ENCODE measurements around the gene WEE2. TPM values are rescaled to one million over a fixed set of nuclear protein-coding genes. Genes with fewer than 3 reads are reported as not detected.

WEE2 gene
- total RNA-seq, 1 donor from 2014 or later = not detected

GRCh38 chr7:141709749-141710148 lies 1.6 kb downstream of the WEE2 start:
- H3K9me3 ChIP-seq (ENCODE audit: control insufficient read depth in 3 of 3, low read length in 3 of 3) = no peaks in the 10 kb centered on the region
- H3K36me3 ChIP-seq (ENCODE audit: control insufficient read depth in 3 of 3, insufficient read depth in 3 of 3, low read length in 3 of 3) = no peaks in the 10 kb centered on the region
- H3K4me1 ChIP-seq (ENCODE audit: control insufficient read depth in 3 of 3, insufficient read depth in 3 of 3, low read length in 3 of 3) = peaks cover 0 to 6% (median 5%) of the 10 kb centered on the region in 3 donors
- no peak overlapping the region for H3K9ac ChIP-seq (ENCODE audit: low read depth in 1 of 3, low read length in 3 of 3)
- no peak overlapping the region for H3K4me3 ChIP-seq (ENCODE audit: low read length in 3 of 3)
- H3K27me3 ChIP-seq (ENCODE audit: control insufficient read depth in 3 of 3, insufficient read depth in 3 of 3, low read length in 3 of 3) = no peaks in the 10 kb centered on the region
- no peak overlapping the region for H3K27ac ChIP-seq (ENCODE audit: low read depth, low read length)

DNA sequence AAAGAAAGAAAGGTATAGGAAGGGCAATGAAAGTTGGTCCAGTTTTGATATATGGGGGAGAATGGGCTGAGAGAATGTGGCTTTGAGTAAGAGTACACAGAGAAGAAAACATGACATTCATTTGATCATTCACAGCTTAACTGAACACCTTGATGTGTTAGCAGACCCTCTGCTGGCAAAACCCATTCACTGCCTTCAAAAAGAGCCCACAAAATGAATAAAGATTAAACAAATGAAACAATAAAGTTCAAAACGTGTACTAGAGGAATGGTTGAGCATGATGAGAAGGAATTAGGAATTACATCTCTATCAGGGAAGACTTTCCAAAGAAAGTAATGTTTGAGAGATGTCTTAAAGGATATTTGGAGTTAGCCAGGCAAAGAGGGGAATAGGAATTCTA lies 2.1 kb downstream of the WEE2 start:
- Histone ChIP-seq H3K27me3 (ENCODE audit: control insufficient read depth in 3 of 3, insufficient read depth in 3 of 3, low read length in 3 of 3) (no peaks in the 10 kb centered on the region), H3K9ac (ENCODE audit: low read depth in 1 of 3, low read length in 3 of 3) (no peak overlapping the region), H3K9me3 (ENCODE audit: control insufficient read depth in 3 of 3, low read length in 3 of 3) (no peaks in the 10 kb centered on the region), H3K27ac (ENCODE audit: low read depth, low read length) (no peak overlapping the region), H3K4me3 (ENCODE audit: low read length in 3 of 3) (no peak overlapping the region), H3K36me3 (ENCODE audit: control insufficient read depth in 3 of 3, insufficient read depth in 3 of 3, low read length in 3 of 3) (no peaks in the 10 kb centered on the region), H3K4me1 (ENCODE audit: control insufficient read depth in 3 of 3, insufficient read depth in 3 of 3, low read length in 3 of 3) (peaks cover 0 to 6% (median 5%) of the 10 kb centered on the region in 3 donors)

DNA sequence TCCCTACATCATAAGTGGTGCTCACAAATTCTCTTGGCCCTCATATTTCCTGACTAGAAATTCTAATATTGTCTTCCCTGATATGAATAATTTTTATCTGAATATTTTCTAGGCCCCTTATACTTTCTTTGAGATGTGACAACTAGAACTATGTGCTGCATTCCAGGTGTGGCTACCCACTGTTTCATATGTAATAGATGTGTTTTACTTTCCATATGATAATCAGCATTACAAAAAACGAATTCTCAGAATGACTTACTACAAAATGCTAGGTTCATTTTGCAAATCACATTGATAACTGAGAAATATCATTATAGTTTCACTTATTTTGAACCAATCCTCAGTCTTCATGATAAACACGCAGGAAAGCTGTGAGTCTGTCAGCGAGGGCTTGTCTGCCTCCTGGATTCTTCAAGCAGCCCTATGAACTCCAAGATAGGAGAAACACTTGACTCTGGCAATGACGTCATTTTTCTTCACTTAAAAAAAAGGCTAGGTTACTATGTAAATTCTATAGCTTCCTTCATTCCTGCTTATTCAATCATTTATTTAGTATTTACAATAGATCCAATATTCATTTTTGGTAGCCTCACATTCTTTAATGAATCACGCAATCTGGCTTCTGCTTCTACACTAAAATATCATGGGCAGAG lies 4.6 kb downstream of the WEE2 start:
- H3K9me3 ChIP-seq (ENCODE audit: control insufficient read depth in 3 of 3, low read length in 3 of 3) = no peaks in the 10 kb centered on the region
- peaks cover 0 to 6% (median 5%) of the 10 kb centered on the region in 3 donors for H3K4me1 ChIP-seq (ENCODE audit: control insufficient read depth in 3 of 3, insufficient read depth in 3 of 3, low read length in 3 of 3)
- no peaks in the 10 kb centered on the region for H3K27me3 ChIP-seq (ENCODE audit: control insufficient read depth in 3 of 3, insufficient read depth in 3 of 3, low read length in 3 of 3)
- H3K9ac ChIP-seq (ENCODE audit: low read depth in 1 of 3, low read length in 3 of 3) = no peak overlapping the region
- H3K4me3 ChIP-seq (ENCODE audit: low read length in 3 of 3) = no peak overlapping the region
- no peak overlapping the region for H3K27ac ChIP-seq (ENCODE audit: low read depth, low read length)
- H3K36me3 ChIP-seq (ENCODE audit: control insufficient read depth in 3 of 3, insufficient read depth in 3 of 3, low read length in 3 of 3) = no peaks in the 10 kb centered on the region

DNA sequence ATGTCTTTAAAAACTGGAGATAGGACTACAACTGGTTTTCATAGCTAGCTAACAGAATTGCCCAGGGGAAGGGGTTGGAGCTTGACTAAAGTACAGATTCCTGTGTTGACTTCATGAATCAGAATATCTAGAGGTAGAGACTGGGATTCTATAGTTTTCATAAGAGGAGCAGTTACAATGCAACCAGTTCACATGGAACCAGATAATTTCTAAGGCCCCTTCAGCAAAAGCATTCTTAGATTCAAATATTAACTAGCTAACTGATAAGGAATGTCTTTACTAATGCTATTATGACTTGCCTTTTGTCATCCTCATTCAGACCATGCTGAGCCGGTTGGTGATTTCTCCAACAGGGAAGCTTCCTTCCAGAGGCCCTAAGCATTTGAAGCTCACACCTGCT lies 5.7 kb downstream of the WEE2 start:
- Histone ChIP-seq H3K9ac (ENCODE audit: low read depth in 1 of 3, low read length in 3 of 3) (no peak overlapping the region), H3K4me3 (ENCODE audit: low read length in 3 of 3) (no peak overlapping the region), H3K9me3 (ENCODE audit: control insufficient read depth in 3 of 3, low read length in 3 of 3) (no peaks in the 10 kb centered on the region), H3K4me1 (ENCODE audit: control insufficient read depth in 3 of 3, insufficient read depth in 3 of 3, low read length in 3 of 3) (peaks cover 0 to 6% (median 5%) of the 10 kb centered on the region in 3 donors), H3K27ac (ENCODE audit: low read depth, low read length) (no peak overlapping the region), H3K27me3 (ENCODE audit: control insufficient read depth in 3 of 3, insufficient read depth in 3 of 3, low read length in 3 of 3) (no peaks in the 10 kb centered on the region), H3K36me3 (ENCODE audit: control insufficient read depth in 3 of 3, insufficient read depth in 3 of 3, low read length in 3 of 3) (no peaks in the 10 kb centered on the region)

- H3K9me3 ChIP-seq (ENCODE audit: control insufficient read depth in 3 of 3, low read length in 3 of 3) = no peaks in the 10 kb centered on the region
- no peaks in the 10 kb centered on the region for H3K36me3 ChIP-seq (ENCODE audit: control insufficient read depth in 3 of 3, insufficient read depth in 3 of 3, low read length in 3 of 3)
- no peak overlapping the region for H3K9ac ChIP-seq (ENCODE audit: low read depth in 1 of 3, low read length in 3 of 3)
These were observed 6.4 kb downstream of the WEE2 start for GRCh38 chr7:141714571-141714970.

GRCh38 chr7:141715018-141715417 lies 6.9 kb downstream of the WEE2 start:
- H3K36me3 ChIP-seq (ENCODE audit: control insufficient read depth in 3 of 3, insufficient read depth in 3 of 3, low read length in 3 of 3) = no peaks in the 10 kb centered on the region
- H3K4me3 ChIP-seq (ENCODE audit: low read length in 3 of 3) = no peak overlapping the region
- H3K4me1 ChIP-seq (ENCODE audit: control insufficient read depth in 3 of 3, insufficient read depth in 3 of 3, low read length in 3 of 3) = peaks cover 0 to under 1% (median 0%) of the 10 kb centered on the region in 3 donors
- H3K27me3 ChIP-seq (ENCODE audit: control insufficient read depth in 3 of 3, insufficient read depth in 3 of 3, low read length in 3 of 3) = no peaks in the 10 kb centered on the region
- H3K27ac ChIP-seq (ENCODE audit: low read depth, low read length) = no peak overlapping the region
- H3K9ac ChIP-seq (ENCODE audit: low read depth in 1 of 3, low read length in 3 of 3) = no peak overlapping the region
- no peaks in the 10 kb centered on the region for H3K9me3 ChIP-seq (ENCODE audit: control insufficient read depth in 3 of 3, low read length in 3 of 3)

More at GRCh38 chr7:141714571-141714970, 6.4 kb downstream of the WEE2 start:
- Histone ChIP-seq H3K4me3 (ENCODE audit: low read length in 3 of 3) (no peak overlapping the region), H3K27ac (ENCODE audit: low read depth, low read length) (no peak overlapping the region), H3K27me3 (ENCODE audit: control insufficient read depth in 3 of 3, insufficient read depth in 3 of 3, low read length in 3 of 3) (no peaks in the 10 kb centered on the region), H3K4me1 (ENCODE audit: control insufficient read depth in 3 of 3, insufficient read depth in 3 of 3, low read length in 3 of 3) (peaks cover 0 to 5% (median 4%) of the 10 kb centered on the region in 3 donors)

- Histone ChIP-seq H3K27me3 (ENCODE audit: control insufficient read depth in 3 of 3, insufficient read depth in 3 of 3, low read length in 3 of 3) (no peaks in the 10 kb centered on the region), H3K9ac (ENCODE audit: low read depth in 1 of 3, low read length in 3 of 3) (no peak overlapping the region), H3K36me3 (ENCODE audit: control insufficient read depth in 3 of 3, insufficient read depth in 3 of 3, low read length in 3 of 3) (no peaks in the 10 kb centered on the region), H3K27ac (ENCODE audit: low read depth, low read length) (no peak overlapping the region), H3K9me3 (ENCODE audit: control insufficient read depth in 3 of 3, low read length in 3 of 3) (no peaks in the 10 kb centered on the region), H3K4me3 (ENCODE audit: low read length in 3 of 3) (no peak overlapping the region), H3K4me1 (ENCODE audit: control insufficient read depth in 3 of 3, insufficient read depth in 3 of 3, low read length in 3 of 3) (no peaks in the 10 kb centered on the region)
These were observed 7.9 kb downstream of the WEE2 start for GRCh38 chr7:141715794-141716689.

DNA sequence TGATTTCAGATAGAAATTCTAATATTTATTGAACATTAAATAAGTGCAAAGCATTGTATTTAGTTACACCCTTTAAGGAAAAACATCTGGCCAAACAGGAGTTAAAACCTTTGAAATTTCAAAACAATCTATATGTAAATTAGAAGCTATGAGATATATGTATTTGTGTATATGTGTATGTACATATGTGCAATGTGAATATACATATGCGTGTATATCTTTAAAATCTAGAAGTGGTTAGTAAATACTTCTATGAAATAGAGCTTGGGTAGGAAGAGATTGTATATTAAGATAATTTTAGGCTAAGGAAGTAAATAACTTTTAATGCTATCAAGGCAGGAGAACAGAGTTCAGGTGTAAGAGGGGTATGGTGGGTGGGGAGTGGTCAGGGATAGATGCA lies 9.3 kb downstream of the WEE2 start:
- Histone ChIP-seq H3K27me3 (ENCODE audit: control insufficient read depth in 3 of 3, insufficient read depth in 3 of 3, low read length in 3 of 3) (no peaks in the 10 kb centered on the region), H3K27ac (ENCODE audit: low read depth, low read length) (no peak overlapping the region), H3K9ac (ENCODE audit: low read depth in 1 of 3, low read length in 3 of 3) (no peak overlapping the region), H3K9me3 (ENCODE audit: control insufficient read depth in 3 of 3, low read length in 3 of 3) (no peaks in the 10 kb centered on the region), H3K4me1 (ENCODE audit: control insufficient read depth in 3 of 3, insufficient read depth in 3 of 3, low read length in 3 of 3) (no peaks in the 10 kb centered on the region), H3K4me3 (ENCODE audit: low read length in 3 of 3) (no peak overlapping the region), H3K36me3 (ENCODE audit: control insufficient read depth in 3 of 3, insufficient read depth in 3 of 3, low read length in 3 of 3) (no peaks in the 10 kb centered on the region)

- Histone ChIP-seq H3K27me3 (ENCODE audit: control insufficient read depth in 3 of 3, insufficient read depth in 3 of 3, low read length in 3 of 3) (no peaks in the 10 kb centered on the region), H3K4me1 (ENCODE audit: control insufficient read depth in 3 of 3, insufficient read depth in 3 of 3, low read length in 3 of 3) (no peaks in the 10 kb centered on the region), H3K27ac (ENCODE audit: low read depth, low read length) (no peak overlapping the region), H3K4me3 (ENCODE audit: low read length in 3 of 3) (no peak overlapping the region), H3K9me3 (ENCODE audit: control insufficient read depth in 3 of 3, low read length in 3 of 3) (no peaks in the 10 kb centered on the region), H3K36me3 (ENCODE audit: control insufficient read depth in 3 of 3, insufficient read depth in 3 of 3, low read length in 3 of 3) (no peaks in the 10 kb centered on the region), H3K9ac (ENCODE audit: low read depth in 1 of 3, low read length in 3 of 3) (no peak overlapping the region)
These were observed 14.4 kb downstream of the WEE2 start for GRCh38 chr7:141722529-141722928.

DNA sequence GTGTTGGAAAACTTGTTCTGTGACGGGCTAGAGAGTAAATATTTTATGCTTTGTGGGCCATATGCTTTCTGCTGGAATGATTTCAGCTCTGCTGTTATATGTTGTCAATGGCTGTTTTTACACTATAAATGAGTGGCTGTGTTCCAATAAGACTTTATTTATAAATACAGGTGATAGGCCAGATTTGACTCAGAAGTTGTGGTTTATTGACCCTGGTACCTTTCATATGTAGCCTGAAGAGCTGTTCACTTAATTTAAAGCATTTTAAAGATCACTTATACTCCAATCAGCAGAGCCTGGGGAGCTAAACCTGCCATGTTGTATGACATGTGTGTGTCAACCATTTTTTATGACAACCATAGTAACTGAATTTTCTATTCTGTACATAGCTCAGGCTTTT lies 20.9 kb downstream of the WEE2 start:
- no peak overlapping the region for H3K4me3 ChIP-seq (ENCODE audit: low read length in 3 of 3)
- H3K4me1 ChIP-seq (ENCODE audit: control insufficient read depth in 3 of 3, insufficient read depth in 3 of 3, low read length in 3 of 3) = no peaks in the 10 kb centered on the region
- no peak overlapping the region for H3K9ac ChIP-seq (ENCODE audit: low read depth in 1 of 3, low read length in 3 of 3)
- H3K27ac ChIP-seq (ENCODE audit: low read depth, low read length) = no peak overlapping the region
- no peaks in the 10 kb centered on the region for H3K27me3 ChIP-seq (ENCODE audit: control insufficient read depth in 3 of 3, insufficient read depth in 3 of 3, low read length in 3 of 3)
- H3K9me3 ChIP-seq (ENCODE audit: control insufficient read depth in 3 of 3, low read length in 3 of 3) = no peaks in the 10 kb centered on the region
- H3K36me3 ChIP-seq (ENCODE audit: control insufficient read depth in 3 of 3, insufficient read depth in 3 of 3, low read length in 3 of 3) = no peaks in the 10 kb centered on the region

All from skeletal muscle tissue (tissue), 4 donors.